ENCODE results near the gene NDUFS8.

Gene NDUFS8

DNA sequence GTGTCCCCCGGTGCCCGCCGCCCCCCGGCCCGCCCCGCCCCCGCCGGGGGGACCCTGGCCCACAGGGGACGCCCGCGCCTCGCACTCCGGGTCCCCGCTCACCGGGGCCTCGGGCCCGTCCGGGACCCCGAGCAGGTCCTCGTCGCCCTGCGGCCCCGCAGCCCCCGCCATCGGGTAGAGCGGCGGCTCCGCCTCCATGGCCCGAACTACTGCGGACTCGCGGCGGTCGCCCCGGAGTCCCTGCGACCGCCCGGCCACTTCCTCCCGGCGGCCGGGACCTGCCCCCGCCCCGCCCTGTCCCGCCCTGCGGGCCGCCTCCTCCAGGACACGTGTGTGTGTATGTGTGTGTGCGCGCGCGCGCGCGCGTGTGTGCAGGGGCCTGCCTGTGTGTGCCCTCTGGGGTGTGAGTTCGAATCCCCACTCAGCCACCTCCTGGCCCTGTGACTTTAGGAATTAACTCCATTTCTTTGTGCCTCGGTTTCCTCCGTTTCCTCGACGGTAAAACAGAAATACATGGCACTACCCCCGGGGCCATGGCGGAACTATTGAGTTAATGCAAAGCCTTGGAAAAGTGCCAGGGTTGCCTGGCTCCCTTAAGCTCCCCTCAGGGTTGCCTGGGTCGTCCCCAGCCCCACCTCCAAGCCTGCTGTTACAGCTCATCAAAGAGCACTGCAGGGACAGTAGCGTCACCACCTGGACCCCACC lies 26.5 kb upstream of the NDUFS8 start, which contains the start of gene UNC93B1:
TSS of gene UNC93B1 (minus strand) at position 252 of the 705 bp plus-strand sequence. CDS start at position 198, 54 bp downstream.
- peak; percentile 85 for DNase-seq

- peak; percentile 23 for DNase-seq
Measured at GRCh38 chr11:68004551-68005335, 25.7 kb upstream of the NDUFS8 start.

- DNase-seq, result no peak
Measured at GRCh38 chr11:68006606-68007166, 23.8 kb upstream of the NDUFS8 start.

DNA sequence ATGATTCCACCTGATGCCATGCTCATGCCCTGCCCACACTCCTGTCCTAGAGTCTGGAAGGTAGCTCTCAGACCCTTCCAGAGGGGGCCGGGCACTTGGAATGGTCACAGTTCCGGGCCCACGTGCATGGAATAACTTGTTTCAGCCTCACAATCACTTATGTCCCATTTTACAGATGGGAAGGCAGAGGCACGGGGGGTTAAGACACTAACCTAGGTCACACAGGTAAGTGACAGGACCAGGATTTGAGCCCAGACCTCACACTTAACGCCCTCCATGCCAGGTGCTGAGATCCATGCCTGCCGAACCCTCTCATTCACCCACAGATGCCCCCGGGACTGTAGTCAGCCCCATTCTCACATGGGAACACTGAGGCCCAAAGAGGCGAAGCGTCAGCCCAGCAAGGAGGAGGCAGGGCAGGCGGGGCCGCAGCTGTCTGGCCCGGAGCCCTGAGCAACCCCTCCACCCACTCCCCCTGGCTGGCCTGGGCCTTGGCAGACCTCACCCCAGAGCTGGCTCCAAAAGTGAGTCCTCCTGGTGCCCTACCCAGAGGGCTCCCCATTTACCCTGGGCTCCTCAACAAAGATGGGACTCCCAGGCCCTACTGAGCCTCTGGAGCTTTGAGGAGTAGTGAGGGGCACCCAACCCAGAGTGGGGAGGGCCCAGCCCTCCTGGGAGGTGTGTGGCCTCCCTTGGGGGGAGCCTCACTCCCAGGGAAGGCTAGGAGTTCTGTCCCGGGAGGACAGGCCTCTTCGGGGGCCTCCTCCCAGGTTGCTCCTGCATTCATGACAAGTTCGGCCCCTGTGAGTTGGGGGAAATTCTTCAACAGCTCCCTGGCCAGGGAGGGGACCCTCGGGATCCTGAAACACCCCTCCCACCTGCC lies 22.7 kb upstream of the NDUFS8 start:
- DNase-seq, result no peak

DNA sequence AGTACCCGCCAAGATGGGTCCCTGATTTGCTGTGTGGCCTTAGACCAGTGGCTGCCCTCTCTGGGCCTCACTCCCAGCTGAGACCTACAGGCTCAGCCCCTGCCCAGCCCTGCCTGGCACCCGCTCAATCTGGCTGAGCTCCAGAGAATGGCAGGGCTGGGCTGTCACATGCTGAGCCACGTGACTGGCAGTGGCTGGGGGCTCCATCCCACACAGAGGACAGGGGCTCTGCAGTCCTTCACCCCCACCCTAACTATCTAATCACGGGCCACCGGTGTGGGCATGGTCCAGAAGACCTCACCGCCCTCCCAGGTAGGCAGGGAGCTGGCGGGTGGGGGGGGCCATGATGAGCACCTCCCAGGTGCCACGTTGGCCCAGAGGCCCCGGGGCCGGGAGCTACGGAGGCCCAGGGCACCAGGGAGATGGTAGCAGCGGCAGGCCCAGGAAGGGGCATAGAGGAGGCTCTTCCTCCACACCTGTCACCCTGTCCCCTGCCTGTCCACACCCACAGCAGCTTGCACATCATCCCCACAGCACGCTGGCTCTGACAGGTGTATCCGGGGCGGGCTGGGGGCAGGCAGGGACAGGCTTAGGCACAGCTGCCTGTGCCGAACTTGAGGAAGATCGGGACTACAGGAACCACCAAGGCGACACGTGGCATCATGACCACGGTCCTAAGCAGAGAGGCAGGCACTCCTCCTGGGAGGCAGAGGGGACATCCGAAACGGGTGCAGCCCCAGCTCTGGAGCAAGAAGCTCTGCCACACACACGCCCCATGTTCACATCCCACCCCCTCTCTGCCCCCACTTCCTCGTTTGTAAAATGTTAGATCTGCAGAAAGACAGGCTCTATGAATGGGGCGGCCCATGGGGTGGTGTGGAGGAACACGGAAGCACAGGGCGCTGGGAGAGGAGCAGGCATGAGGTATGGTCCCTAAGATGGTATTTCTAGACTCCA lies 21.8 kb upstream of the NDUFS8 start:
- DNase-seq, result peak; percentile 52

DNA sequence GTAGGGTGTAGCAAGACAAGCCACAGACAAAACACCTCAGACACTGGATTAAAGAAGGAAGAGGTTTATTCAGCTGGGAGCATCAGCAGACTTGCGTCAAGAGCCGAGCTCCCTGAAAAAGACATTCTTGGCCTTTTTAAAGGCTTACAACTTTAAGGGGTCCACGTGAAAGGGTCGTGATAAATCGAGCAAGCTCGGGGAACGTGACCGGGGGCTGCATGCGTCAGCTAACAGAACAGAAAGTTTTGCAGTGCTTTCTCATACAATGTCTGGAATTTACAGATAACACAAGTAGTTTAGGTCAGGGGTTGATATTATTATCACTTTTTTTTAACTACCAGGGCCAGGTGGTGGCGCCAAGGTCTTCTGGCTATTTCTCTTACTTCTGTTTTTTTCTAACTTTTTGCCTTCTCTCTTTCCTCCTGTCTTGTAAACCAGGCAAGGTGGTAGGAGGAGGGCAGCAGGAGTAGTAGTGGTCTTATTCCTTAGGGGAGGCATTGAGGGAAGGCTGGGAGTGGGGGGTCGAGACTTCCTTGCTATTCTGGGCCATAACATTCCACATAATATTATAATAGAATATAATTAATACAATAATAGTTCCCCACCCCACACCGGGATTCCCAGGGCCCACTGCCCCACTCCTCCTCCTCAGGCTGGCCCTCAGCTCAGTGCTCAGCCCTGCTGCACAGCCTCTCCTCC lies 20.9 kb upstream of the NDUFS8 start:
- no peak for DNase-seq

- DNase-seq, result no peak
Measured at GRCh38 chr11:68010090-68011041, 20.1 kb upstream of the NDUFS8 start, which contains the start of gene ALDH3B1. TSS of gene ALDH3B1 (plus strand) at chr11:68010327. CDS start at chr11:68015298, 4,971 bp downstream.

- no peak for DNase-seq
Measured at GRCh38 chr11:68011051-68011943, 19.2 kb upstream of the NDUFS8 start.

DNA sequence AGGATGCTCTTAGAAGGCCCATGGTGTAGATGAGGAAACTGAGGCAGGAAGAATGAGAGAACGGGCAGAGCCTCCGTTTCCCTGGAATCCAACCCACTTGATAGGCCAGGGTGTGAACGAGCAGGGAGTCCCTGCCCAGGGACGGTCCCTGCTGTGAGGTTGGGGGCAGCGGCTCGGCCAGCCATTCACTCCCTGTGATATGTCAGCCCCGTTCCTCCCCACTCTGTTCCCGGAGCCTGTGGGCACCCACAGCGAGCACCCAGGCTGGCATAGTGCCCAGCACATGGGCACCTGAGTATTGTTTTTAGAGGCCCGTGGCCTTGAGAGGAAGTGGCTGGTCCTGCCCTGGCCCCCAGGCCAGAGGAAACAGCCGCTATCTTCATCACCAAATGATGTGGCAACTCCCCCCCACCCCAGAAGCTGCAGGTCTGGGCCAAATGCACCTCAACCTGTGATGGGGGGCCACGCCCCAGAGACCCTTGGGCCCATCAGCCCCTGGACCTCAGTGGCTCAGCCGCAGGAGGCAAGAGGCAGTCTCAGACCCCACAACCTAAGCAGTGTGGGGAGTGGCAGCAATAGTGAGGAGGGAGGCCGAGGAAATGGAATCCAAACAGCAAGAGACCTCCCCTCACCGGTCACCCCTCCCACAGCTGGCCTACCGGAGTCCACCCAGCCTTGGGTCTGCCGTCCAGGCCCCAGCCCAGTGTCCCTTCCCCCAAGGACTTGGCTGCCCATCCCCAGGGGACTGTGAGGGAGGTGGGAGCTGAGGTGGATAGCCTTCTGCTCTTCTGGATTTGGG lies 18.2 kb upstream of the NDUFS8 start:
- DNase-seq, result no peak

DNA sequence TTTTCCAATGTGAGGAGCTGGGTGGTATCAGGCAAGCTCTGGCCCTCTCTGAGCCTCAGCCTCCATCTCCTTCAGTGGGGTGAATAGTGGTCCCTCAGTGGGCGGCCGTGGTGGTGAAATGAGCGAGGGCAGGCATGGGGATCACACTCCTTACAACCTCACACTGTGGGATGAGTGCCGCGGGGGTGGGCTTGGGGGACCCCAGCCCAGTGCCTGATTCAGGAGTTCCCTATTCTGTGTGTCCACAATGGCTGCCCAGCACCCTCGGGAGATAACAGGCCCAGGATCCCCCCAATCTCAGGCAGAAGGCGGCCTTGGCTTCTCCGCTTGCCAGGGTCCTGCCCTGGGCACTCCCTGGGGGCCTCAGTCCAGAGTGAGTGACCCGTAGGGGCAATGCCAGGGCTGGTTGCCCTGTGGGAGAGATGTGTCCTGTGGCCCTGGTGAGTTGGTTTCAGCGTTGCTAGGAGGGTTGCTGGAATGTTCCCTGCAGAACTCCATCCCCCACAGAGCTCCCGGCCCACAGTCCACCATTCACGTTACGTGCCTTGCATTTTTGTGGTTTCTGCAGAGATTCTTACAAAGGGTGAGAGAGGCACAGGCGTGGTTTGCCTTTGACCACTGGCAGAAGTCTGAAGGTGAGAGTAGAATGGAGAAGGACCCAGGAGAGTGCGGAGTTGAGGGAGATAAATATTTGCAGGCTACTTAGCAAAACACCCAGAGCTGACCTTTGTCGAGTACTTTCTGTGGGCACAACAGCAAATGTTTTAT lies 17.5 kb upstream of the NDUFS8 start:
- no peak for DNase-seq

GRCh38 chr11:68013611-68014156 lies 16.8 kb upstream of the NDUFS8 start:
- DNase-seq, result peak; percentile 34

DNA sequence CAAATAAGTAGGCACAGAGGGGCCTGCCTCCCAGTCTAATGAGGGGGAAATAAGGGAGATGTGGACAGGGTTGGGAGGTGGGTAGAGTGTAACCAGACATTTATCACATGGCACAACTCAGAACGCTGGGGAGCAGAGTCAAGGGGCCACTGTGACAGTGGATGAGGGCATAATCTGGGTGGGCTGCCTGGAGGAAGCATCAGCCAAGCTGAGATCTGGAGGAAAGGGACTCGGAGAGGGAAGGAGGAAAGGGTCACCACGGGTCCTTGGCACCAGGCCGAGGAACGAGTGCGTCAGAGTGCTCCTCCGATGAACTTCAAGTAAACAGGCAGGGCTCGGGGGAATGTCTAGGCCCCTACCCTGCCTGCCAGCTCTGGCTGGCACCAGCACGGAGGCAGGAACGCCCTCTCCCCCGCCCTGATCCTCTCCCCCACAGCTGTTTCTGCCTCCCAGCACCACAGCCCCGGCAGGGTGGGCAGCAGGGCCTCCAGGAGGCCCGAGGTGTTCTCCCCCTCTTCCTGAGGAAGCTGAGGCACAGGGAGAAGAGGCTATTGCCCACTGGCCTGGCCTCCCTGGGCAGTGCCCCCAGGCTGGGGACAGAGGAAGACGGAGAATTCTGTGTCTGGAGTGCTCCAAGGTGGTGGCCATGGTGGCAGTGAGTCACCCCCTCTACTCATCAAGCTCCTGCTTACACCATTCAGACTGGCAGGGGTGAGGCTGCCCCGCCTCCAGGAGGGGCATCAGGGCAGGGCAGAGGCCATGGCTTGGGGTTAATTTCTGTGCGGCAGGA lies 16.1 kb upstream of the NDUFS8 start:
- DNase-seq, result no peak

DNA sequence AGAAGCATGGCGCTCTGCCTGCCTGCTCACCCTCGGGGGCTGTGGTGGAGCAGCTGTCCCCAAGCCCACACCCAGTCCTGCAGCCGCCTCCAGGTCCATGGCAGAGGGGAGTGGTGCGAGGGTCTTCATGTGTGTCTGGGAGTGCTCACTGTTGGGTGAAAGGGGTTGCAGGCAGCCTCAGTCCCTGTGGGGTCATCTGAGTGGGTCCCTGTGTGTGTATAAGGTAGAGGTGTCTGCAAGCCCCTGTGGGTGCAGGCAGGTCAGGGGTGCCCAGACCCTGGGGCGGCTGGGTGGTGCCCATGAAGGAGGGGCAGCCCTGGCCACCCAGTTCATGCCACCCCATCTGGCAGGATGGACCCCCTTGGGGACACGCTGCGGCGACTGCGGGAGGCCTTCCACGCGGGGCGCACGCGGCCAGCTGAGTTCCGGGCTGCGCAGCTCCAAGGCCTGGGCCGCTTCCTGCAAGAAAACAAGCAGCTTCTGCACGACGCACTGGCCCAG lies 15.5 kb upstream of the NDUFS8 start:
- DNase-seq, result no peak

- DNase-seq, result no peak
Measured at GRCh38 chr11:68015467-68015866, 15.0 kb upstream of the NDUFS8 start.

GRCh38 chr11:68016161-68016903 lies 14.1 kb upstream of the NDUFS8 start:
- DNase-seq, result no peak

Measured in NCI-H510A (cell line).